Tibial artery (tissue), 4 donors: ENCODE results near the gene GRM5.

Source experiments
- DNase-seq, 2 donors: peaks; one replicate each; pipeline ENCODE4 v3.0.0-alpha.2; 2019
- H3K27ac ChIP-seq, 2 donors: fragments of 200-600 bp; sonication (generic) in 1 of 2; 1 replicate in 1 of 2; 2 replicates in 1 of 2; pipeline ENCODE4 v1.5.1; 2018 to 2019; ENCODE audit warnings: mild to moderate bottlenecking in 1 of 2
- H3K27me3 ChIP-seq, 2 donors: fragments of 200-600 bp; sonication (generic) in 1 of 2; one replicate each; pipeline versions ENCODE4 v1.5.1 to v1.6.0; 2016 to 2019
- H3K36me3 ChIP-seq, 3 donors: fragments of 200-600 bp; sonication (generic) in 2 of 3; one replicate each; pipeline ENCODE4 v1.5.1; 2016 to 2019; ENCODE audit warnings: mild to moderate bottlenecking in 2 of 3
- H3K4me1 ChIP-seq, 4 donors: fragments of 200-600 bp; sonication (generic) in 2 of 4; 1 replicate in 3 of 4; 2 replicates in 1 of 4; pipeline ENCODE4 v1.5.1; 2016 to 2019
- H3K4me3 ChIP-seq, 2 donors: fragments of 200-600 bp; sonication (generic) in 1 of 2; 1 replicate in 1 of 2; 2 replicates in 1 of 2; pipeline ENCODE4 v1.5.1; 2018 to 2019; ENCODE audit warnings: mild to moderate bottlenecking in 2 of 2
- H3K9me3 ChIP-seq, 3 donors: fragments of 200-600 bp; sonication (generic) in 1 of 3; one replicate each; pipeline ENCODE4 v1.5.1; 2016 to 2019
- CTCF ChIP-seq, 2 experiments: fragments of 200-600 bp in 1 of 2; fragments of 450-650 bp in 1 of 2; IDR thresholded peaks; one replicate each; pipeline ENCODE4 v1.5.1; 2017 to 2019; ENCODE audit warnings: antibody characterized with exemption in 2 of 2, mild to moderate bottlenecking in 1 of 2, moderate library complexity in 1 of 2
- intact Hi-C: fragments of 100-400 bp; cut with DNase I; formaldehyde crosslinking; loops from one replicate; pipeline ENCODE4 v1.15.0; 2023; ENCODE audit warnings: low total_unique reads

Gene GRM5

GRCh38 chr11:88617226-88617625 lies 448.6 kb downstream of the GRM5 start:
- Histone ChIP-seq H3K4me1 (no peaks in the 10 kb centered on the region), H3K4me3 (no peak overlapping the region), H3K9me3 (no peaks in the 10 kb centered on the region), H3K36me3 (no peaks in the 10 kb centered on the region), H3K27ac (no peak overlapping the region), H3K27me3 (no peaks in the 10 kb centered on the region)
- intact Hi-C loops = no loop called here
- DNase-seq = no peak
- no peak for TF ChIP-seq CTCF (IDR thresholded peaks at IDR 0.05)

GRCh38 chr11:88604260-88604659 lies 461.5 kb downstream of the GRM5 start:
- intact Hi-C loops = no loop called here
- TF ChIP-seq CTCF (IDR thresholded peaks at IDR 0.05) = no peak
- H3K4me1 ChIP-seq = peaks cover 0 to 25% (median 2%) of the 10 kb centered on the region in 4 donors
- no peak overlapping the region for H3K4me3 ChIP-seq
- H3K9me3 ChIP-seq = no peaks in the 10 kb centered on the region
- H3K27me3 ChIP-seq = no peaks in the 10 kb centered on the region
- H3K27ac ChIP-seq = peak overlapping the region in 1 of 2 donors; percentile 46
- no peaks in the 10 kb centered on the region for H3K36me3 ChIP-seq
- DNase-seq = no peak

- no peak for TF ChIP-seq CTCF (IDR thresholded peaks at IDR 0.05)
- Histone ChIP-seq H3K9me3 (no peaks in the 10 kb centered on the region), H3K27ac (peak overlapping the region in 1 of 2 donors; percentile 46), H3K4me3 (no peak overlapping the region), H3K27me3 (no peaks in the 10 kb centered on the region), H3K4me1 (peaks cover 0 to 25% (median 2%) of the 10 kb centered on the region in 4 donors), H3K36me3 (no peaks in the 10 kb centered on the region)
- DNase-seq = no peak
- intact Hi-C loops = no loop called here
Measured at GRCh38 chr11:88603091-88603867, 462.5 kb downstream of the GRM5 start.

GRCh38 chr11:88597387-88597786 lies 468.4 kb downstream of the GRM5 start:
- Histone ChIP-seq H3K27me3 (no peaks in the 10 kb centered on the region), H3K9me3 (no peaks in the 10 kb centered on the region), H3K4me1 (peaks cover 0 to 5% (median 0%) of the 10 kb centered on the region in 4 donors), H3K27ac (no peak overlapping the region), H3K36me3 (no peaks in the 10 kb centered on the region), H3K4me3 (no peak overlapping the region)
- TF ChIP-seq CTCF (IDR thresholded peaks at IDR 0.05) = no peak
- intact Hi-C loops = no loop called here
- DNase-seq = no peak

- H3K9me3 ChIP-seq = no peaks in the 10 kb centered on the region
- DNase-seq = no peak
- no peak for TF ChIP-seq CTCF (IDR thresholded peaks at IDR 0.05)
- no peaks in the 10 kb centered on the region for H3K27me3 ChIP-seq
- no peak overlapping the region for H3K4me3 ChIP-seq
- H3K4me1 ChIP-seq = no peaks in the 10 kb centered on the region
- intact Hi-C loops = no loop called here
- H3K27ac ChIP-seq = no peak overlapping the region
- H3K36me3 ChIP-seq = no peaks in the 10 kb centered on the region
Measured at GRCh38 chr11:88596786-88597185, 469.0 kb downstream of the GRM5 start.
